Forelimb muscle (tissue), 1 donor: Measurements from ENCODE around the gene IDH2. TPM values are rescaled to one million over a fixed set of nuclear protein-coding genes. Genes with fewer than 3 reads are reported as not detected.
"Not testable (repeated sequence)": the region's sequence is repeated elsewhere in the genome, so short reads cannot be mapped to it uniquely, and the experiment has no call there.

Source experiments
- DNase-seq: peaks from one replicate; pipeline ENCODE4 v3.0.0-alpha.2; 2013; ENCODE audit warnings: low read depth
- polyA plus RNA-seq: library from polyadenylated mRNA; unstranded; fragments of 120-200 nt; gene quantifications from one replicate; pipeline ENCODE4 v1.2.1, GENCODE V29; 2013; ENCODE audit not compliant: insufficient read length

Gene IDH2
- polyA plus RNA-seq, 1 donor = 281 TPM

DNA sequence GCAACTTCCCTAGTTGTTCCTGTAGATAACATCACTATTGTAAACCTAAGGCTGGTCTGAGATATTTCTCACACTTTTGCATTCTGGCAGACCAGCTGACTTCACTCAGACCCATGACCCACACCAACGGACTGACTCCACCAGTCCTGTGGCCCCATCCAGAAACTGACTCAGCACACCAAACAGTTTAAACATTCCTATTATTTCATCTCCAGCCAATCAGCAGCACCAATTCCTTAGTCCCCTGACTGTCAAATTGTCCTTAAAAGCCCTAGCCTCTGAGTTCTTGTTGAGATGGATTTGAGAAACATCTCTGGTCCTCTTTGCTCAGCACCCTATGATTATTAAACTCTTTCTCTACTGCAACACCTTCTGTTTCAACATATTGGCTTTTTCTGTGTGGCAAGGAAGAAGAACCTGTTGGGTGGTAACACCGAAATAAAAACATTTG lies 12.2 kb upstream of the IDH2 start:
- DNase-seq = no peak

DNA sequence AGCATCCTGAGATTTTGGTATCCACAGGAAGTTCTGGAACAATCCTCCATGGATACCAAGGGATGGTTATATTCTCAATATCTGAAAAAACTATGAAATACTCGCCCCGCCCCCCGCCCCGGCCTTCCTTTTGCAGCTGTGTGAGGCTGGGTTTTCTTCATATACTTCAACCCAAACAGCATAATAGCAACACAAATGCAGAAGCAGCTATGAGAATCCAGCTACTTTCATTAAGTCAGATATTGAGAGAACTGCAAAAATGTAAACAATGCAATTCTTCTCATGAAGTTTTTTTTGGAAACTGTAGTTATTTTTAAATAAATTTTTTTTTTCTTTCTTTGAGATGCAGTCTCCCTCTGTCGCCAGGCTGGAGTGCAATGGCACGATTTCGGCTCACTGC lies 10.9 kb upstream of the IDH2 start:
- DNase-seq = no peak

DNA sequence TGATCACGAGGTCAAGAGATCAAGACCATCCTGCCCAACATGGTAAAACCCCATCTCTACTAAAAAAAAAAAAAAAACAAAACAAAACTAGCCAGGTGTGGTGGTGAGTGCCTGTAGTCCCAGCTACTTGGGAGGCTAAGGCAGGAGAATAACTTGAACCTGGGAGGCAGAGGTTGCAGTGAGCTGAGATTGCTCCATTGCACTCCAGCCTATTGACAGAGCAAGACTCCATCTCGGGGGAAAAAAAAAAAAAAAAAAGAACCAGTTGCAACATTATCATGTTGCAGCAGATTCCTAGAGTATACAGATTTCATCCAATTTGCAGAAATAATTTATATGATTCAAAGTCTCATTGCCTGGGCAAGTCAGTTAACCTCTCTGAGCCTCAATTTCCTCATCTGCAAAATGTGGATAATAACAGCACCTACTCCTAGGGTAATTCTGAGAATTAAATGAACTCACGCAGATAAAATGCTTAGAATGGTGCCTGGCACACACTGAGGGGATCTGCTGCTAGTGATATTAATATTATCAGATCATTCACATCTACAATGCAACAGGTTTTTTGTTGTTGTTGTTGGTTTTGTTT lies 7.0 kb upstream of the IDH2 start:
- DNase-seq = not testable (repeated sequence)

DNA sequence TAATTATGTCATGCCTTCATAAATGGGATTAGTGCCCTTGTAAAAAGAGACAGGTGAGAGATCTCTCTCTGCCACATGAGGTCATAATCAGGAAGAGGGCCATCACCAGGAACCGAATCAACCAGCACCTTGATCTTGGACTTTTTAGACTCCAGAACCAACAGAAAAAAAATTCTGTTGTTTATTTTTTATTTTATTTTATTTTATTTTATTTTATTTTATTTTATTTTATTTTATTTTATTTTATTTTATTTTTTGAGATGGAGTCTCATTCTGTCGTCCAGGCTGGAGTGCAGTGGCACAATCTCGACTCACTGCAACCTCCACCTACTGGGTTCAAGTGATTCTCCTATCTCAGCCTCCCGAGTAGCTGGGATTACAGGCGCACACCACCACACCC lies 5.8 kb upstream of the IDH2 start:
- not testable (repeated sequence) for DNase-seq

DNA sequence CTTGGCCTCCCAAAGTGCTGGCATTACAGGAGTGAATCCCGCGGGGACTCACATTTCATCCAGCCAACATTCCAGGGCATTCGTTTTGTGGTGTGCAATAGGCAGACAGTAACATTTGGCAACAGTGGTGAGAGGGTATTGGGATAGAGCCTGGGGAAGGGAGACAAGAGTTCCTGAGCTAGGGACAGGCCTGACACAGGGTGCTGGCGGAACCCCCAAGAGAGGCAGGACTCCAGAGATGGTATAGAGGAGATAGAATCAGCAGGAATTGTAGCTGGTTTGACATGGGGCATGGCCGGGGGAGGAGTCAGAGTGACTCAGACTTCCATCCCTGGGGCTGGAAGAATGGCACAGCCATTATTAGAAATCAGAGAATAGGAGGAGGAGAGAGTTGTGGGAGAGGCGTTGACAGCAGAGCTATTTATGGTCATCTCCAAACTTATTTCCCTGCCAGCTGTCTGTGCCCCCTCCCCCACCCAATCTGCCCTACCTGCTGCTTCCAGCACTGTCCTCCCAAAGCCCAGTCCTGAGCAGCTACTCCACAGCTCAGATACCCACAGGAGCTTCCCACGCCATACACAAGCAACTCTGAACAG lies 4.4 kb upstream of the IDH2 start:
- no peak for DNase-seq

DNA sequence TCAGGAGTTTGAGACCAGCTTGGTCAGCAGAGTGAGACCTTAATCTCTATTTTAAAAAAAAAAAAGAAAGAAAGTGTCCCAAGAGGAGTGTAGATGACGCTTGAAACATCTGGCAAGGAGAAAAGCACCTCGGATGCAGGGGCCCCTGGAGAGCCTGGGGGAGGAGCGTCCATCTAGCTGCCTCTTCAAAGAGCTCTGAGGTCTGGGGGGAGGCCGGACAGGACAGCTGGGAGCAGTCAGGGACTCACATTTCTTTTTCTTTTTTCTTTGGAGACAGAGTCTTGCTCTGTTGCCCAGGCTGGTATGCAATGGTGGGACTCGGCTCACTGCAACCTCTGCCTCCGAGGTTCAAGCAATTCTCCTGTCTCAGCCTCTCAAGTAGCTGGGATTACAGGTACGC lies 3.3 kb upstream of the IDH2 start:
- no peak for DNase-seq

DNA sequence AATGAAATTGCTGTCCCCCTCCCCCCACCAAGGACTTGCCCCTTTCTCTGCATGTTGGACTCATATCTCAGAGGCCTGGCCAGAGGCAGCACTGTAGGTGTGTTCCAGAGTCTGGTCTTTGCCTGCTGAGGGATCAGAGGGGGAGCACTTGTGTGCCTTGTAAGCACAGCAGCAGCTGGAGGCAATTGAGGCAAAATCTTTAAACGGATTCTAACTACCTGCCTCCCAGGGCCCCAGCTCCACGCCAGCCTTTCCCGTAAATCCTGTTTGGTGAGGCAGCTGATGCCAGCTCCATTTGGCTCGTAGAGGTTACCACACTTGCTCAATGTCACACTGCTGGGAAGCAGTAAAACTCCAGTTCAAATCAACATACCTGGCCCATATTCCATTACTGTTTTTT lies 2.3 kb upstream of the IDH2 start:
- DNase-seq = no peak

DNA sequence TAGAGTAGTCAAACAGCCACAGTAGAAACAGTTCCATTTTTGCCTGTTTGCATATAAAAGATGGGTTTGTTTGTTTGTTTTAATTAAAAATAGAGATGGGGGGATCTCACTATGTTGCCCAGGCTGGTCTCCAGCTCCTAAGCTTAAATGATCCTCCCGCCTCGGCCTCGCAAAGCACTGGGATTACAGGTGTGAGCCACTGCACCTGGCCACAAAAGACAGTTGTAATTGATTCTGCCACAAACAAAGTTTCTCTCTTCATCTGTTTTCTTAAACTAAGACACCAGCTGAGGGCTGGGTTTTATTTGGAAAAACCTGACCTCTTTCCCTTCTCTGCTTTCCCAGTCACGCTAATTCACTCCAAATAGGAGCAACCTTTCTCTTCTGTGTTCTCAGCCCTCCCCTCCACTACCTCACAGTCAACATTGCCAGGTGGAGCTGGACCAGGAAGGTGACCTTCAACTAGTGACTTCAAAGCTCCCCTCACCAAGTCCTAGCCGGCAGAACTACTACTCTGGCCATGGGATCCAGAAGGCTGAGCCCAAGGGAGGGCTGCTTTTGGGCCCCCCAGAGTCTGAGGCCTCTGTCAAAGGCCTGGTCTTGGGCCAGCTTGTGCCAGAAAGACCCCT lies 1.5 kb upstream of the IDH2 start:
- no peak for DNase-seq

DNA sequence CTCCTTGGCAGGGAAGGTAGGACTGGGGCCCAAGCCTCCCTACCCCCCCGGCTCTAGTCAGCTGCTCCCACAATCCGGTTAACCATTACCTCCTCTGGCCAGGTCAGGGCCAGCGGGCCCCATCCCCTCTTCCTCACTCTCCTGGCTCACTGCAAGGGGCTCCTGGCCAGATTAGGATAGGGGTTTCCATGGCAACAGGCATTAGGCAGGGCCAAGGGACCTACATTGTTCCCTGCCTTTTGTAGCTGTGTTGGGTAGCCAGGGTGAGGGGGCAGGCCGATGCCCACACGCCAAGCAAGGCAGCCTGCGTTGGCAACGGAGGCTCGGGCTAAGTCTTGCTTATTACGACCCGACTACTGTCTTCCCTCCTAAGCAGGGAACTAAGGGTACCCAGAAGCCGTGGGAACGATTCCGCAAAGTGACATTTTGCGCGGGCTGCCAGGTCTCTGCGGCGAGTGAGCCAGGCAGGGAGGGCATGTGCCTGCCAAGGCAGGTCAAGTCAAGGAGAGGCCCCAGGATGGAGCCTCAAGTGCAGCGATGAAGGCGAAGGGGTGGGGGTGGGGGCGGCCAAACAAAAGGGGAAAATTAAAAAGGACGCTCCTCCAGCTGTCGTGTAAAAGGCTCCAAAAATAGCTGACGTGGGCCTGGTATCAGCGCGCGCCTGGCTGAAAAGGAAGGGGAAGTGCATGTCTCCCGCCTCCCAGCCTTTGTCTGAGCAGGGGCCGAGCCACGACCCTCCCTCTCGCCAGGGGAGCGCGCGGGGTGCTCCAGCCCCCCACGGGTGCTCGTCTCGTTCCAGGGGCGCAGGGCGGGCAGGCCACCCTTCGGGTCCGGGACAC lies 919 bp downstream of the IDH2 start:
- DNase-seq = no peak

DNA sequence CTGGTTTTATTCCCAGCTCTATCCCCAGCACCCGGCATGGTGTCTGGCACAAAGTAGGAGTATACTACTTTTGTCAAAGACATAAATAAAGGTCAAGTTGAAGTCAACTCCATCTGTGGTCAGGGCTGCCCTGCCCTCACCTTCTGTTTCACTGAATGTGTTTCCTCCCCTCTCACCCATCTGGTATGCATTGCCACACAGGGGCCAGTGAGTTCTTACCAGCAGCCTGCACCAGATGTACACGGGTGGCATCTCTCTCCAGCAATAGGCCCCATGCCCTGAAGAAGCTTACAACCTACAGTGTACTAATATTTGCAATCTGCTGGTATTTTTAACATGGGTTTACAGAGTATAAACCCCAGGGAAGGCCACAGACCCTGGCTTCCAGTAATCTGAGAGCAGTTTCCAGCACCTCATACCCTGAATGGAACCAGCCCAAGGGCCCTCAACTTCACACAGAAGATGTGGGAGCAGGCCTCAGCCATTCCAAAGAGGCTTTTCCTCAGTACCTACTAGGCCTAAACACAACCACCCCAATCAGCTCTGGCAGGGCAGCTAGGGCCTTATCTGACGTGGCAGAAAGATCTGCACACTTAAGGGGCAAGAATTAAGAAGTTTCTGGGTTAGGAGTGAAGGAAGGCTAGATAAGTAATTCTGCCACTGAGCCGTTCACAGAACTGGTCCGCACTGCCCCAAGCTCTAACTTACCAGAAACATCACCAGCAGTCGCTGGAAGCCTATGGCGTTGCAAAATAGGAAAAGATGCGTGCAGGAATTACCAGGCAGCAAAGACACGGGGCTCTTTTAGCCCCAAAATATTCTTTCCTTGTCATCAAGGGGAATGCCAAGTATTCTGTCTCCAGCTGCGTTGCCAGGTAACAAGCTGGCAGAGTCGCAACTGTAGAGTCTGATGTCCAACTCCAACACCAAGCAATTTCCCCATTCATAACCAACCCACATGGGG lies 2.1 kb downstream of the IDH2 start:
- no peak for DNase-seq

DNA sequence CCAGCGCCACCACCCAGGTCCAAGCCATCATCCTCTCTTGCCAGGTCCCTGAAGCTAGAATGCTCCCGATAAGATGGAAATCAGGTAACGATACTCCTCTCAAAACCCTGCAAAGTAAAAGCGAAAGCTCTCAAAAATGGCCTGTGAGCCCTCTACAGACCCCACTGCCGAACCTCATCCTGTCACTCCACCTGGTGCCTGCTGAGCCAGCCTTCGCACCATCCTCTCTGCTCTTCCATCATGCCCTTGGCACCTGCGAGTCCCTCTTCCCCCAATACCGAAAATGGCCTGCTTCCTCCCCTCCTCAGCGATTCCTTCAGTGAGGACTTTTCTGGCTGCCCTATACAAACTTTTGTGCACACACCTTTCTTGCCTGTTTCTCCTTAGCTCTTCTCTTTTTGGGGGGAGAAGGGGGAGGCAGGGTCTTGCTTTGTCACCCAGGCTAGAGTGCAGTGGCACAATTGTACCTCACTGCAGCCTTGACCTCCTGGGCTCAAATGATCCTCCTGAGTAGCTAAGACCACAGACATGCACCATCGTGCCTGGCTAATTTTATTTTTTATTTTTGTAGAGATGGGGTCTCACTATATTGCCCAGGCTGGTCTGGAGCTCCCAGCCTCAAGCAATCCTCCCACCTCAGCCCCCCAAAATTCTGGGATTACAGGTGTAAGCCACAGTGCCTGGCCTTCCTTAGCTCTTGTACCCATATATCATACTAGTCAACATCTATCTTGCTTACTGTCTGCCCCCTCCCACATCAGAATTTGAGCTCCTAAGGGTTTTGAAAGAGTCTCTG lies 3.0 kb downstream of the IDH2 start:
- DNase-seq = no peak

DNA sequence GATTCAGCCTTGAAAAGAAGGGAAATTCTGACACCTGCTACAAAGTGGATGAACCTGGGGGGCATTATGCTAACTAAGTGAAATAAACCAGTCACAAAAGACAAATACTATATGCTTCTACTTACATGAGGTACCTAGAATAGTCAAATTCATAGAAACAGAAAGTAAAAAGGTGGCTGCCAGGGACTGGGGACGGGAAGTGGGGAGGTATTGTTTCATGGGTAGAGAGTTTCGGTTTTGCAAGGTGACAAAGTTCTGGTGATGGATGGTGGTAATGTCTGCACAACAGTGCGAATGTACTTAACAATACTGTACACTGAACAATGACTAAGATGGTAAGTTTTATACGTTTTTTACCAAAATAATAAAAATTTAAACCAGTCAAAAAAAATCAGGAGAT lies 4.8 kb downstream of the IDH2 start:
- no peak for DNase-seq

DNA sequence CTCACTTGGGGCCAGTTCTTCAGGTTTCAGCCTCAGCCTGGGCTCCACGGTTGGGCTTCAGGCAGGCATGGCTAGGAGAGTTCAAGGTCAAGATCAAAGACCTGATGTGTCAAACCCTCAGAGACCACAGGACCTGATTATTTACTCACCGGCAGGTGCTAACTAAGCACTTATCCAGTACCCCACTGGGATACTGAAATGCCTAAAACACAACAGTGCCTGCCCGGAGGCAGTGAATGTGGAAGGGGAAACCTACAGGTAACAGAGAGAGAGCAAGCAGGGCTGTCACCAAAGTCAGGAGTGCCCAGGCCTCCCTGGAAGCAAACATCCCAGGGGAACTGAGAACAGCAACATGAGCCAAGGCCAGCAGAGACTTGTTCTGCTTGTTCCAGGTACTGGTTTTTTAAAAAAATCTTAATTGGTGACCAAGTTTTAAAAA lies 6.7 kb downstream of the IDH2 start:
- DNase-seq = no peak

DNA sequence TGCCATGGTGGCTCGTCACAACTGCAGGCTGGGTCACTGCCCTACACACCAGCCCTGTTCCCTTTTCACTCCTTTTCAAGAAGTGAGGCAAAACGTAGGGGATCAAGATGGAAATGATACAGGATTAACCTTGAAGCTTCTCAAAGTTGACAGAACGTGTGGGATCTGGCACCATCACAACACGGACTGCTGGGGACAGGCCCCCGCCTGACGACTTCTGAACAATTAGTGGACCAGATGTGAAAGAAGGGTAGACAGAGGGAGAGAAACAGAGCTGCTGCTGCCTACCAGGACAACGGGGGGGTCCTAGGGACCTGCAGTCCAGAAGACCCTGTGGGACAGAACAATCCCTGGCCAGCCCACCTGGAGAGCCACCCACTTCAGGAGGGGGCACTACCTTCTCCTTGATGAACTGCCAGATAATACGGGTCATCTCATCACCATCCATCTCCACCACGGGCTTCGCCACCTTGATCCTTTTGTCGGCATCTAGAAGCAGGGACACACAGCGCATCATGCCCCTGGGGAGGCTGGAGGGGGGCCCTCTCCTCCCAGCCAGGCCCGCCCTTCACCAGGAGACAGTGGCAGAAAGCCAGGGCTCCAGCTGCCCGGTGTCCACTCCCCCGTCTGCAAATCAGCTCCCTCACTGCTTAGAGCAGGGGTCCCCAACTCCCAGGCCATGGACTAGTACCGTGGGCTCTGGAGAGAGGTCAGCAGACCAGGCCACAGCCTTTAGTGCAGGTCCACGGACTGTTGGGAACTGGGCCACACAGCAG lies 10.9 kb downstream of the IDH2 start:
- DNase-seq = no peak

DNA sequence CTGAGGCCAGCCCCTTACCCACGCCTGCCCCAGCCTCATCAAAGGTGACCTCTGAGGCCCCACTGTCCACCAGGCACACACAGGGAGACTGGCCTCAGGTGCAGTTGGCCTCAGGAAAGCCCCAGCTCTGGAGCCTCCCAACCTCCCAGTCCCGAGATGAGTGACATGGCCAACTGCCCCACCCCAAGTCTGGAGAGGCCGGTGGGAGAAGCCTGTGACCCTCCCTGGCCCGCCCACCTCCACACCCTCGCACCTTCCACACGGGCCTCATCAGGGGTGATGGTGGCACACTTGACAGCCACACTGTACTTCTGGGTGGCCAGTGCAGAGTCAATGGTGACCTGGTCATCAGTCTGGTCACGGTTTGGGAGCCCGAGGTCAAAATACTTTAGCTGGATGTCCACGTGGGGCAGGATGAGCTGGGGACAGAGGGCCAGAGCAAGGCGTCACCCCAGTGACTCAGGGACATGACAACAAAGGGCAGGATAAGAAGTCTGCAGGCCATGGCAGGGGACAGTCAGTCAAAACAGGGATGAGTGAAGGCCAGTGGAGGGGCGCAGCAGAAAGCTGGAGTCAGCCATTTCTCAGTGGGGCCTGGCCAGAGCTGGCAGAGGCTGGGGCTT lies 11.9 kb downstream of the IDH2 start:
- no peak for DNase-seq

DNA sequence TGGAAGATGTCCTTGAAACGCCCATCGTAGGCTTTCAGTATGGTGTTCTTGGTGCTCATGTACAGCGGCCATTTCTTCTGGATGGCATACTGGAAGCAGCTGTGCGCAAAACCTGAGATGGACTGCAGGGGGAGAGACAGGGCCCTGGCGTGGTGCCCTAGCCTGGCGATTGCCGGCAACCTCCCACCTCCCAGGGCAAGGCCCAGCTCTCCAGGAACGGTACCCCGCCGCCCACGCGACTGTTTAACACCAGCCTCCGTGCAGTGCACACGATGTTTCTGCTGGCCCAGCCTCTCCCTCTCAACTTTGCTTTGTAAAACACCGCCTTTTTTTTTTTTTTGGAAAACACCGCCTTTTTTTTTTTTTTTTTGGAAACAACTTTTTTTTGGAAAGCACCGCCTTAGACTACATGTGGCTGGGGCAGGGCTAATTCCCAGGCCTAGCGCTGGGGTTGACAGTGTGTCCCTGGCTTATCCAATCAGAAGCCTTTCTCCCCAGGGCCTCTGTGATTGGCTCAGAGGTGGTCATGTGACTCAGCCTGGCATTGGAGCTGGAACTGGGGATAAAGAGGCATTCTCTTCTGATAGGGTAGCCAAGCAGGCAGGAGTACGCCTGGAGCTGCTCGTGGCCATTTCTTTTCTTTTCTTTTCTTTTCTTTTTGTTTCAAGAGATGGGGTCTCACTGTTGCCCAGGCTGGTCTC lies 14.7 kb downstream of the IDH2 start:
- no peak for DNase-seq

DNA sequence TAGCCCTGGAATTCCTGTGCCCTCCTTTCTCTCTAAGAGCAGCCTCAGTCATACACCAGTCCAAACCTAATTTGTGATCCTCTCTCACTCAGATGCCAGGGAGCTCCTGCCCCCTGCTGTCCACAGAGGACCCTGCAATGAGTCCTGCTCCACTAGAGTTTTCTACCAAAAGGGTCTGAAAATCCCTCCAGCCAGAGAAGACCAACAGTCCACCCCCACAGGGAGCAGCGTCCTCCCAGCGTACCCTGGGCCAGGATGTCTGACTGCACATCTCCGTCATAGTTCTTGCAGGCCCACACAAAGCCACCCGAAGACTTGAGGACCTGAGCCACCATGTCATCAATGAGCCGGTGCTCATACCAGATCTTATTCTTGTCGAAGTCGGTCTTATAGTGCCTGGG lies 15.4 kb downstream of the IDH2 start:
- DNase-seq = no peak

DNA sequence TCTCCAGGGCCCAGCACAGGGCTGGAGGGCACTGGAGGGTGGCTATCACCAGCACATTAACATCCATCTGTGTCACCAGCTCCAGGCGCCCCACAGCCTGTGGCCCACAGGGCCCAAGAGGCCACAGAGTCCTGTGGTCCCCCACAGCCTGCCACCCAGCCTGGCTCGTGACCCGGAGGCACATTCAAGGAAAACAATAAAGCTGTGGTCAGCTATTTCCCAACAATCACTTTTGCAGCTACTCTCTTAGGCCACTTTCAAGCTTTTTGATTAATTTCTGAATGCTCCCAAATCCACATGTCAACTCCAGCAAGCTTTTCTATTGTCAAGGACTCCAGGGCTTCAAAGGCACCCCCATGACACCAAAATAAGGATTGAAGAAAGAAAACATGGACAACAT lies 16.7 kb downstream of the IDH2 start:
- no peak for DNase-seq
